H9 (cell line): ENCODE results near the gene ERH. TPM values are rescaled to one million over a fixed set of nuclear protein-coding genes. Genes with fewer than 3 reads are reported as not detected.
A peak's percentile ranks its signal among the peaks of the same experiment; 100 is the strongest.

Source experiments
- DNase-seq: peaks from one replicate; pipeline ENCODE4 v3.0.0-alpha.2; 2017
- H2AFZ ChIP-seq: one replicate; pipeline ENCODE4 v1.6.1; 2013; ENCODE audit warnings: mild to moderate bottlenecking, low read length, control low read depth, moderate library complexity
- H2AK5ac ChIP-seq: 2 replicates; pipeline ENCODE4 v1.6.1; 2013; ENCODE audit warnings: low read length, control low read depth, mixed read lengths; ENCODE audit not compliant: insufficient read length
- H2BK120ac ChIP-seq: one replicate; pipeline ENCODE4 v1.6.1; 2013; ENCODE audit warnings: low read depth, mild to moderate bottlenecking, low read length, control low read depth, inconsistent platforms; ENCODE audit not compliant: poor library complexity, severe bottlenecking
- H2BK12ac ChIP-seq: 2 replicates; pipeline ENCODE4 v1.6.1; 2013; ENCODE audit warnings: low read length, control low read depth, mixed read lengths, low read depth; ENCODE audit not compliant: insufficient read length
- H2BK15ac ChIP-seq: 2 replicates; pipeline ENCODE4 v1.6.1; 2013; ENCODE audit warnings: low read depth, low read length, control low read depth
- H2BK20ac ChIP-seq: one replicate; pipeline ENCODE4 v1.6.1; 2013; ENCODE audit warnings: low read depth, mild to moderate bottlenecking, low read length, control low read depth, inconsistent platforms; ENCODE audit not compliant: poor library complexity, severe bottlenecking
- H2BK5ac ChIP-seq: 2 replicates; pipeline ENCODE4 v1.6.1; 2013; ENCODE audit warnings: low read length, control low read depth, mixed read lengths; ENCODE audit not compliant: insufficient read length
- H3K14ac ChIP-seq: 2 replicates; pipeline ENCODE4 v1.6.1; 2013; ENCODE audit warnings: low read length, control low read depth; ENCODE audit not compliant: insufficient read depth
- H3K18ac ChIP-seq: 2 replicates; pipeline ENCODE4 v1.6.1; 2013; ENCODE audit warnings: low read depth, mild to moderate bottlenecking, mixed read lengths, low read length, control low read depth; ENCODE audit not compliant: insufficient read length
- H3K23ac ChIP-seq: 2 replicates; pipeline ENCODE4 v1.6.1; 2013; ENCODE audit warnings: low read length, control low read depth, mixed read lengths, low read depth; ENCODE audit not compliant: insufficient read length
- H3K23me2 ChIP-seq: 2 replicates; pipeline ENCODE4 v1.6.1; 2013; ENCODE audit warnings: low read depth, mild to moderate bottlenecking, mixed read lengths, low read length, control low read depth; ENCODE audit not compliant: insufficient read length, poor library complexity, severe bottlenecking
- H3K27ac ChIP-seq: 2 replicates; pipeline ENCODE4 v1.5.1; 2013; ENCODE audit warnings: low read length, control low read depth, mixed read lengths, low read depth; ENCODE audit not compliant: insufficient read length
- H3K27me3 ChIP-seq: 2 replicates; pipeline ENCODE4 v1.6.1; 2013; ENCODE audit warnings: low read length, control low read depth, inconsistent platforms; ENCODE audit not compliant: insufficient read depth
- H3K4ac ChIP-seq: 2 replicates; pipeline ENCODE4 v1.6.1; 2013; ENCODE audit warnings: low read depth, mild to moderate bottlenecking, control low read depth, inconsistent platforms, low read length, moderate library complexity
- H3K4me1 ChIP-seq: 2 replicates; pipeline ENCODE4 v1.6.1; 2013; ENCODE audit warnings: low read length, control low read depth, inconsistent platforms; ENCODE audit not compliant: insufficient read depth
- H3K4me2 ChIP-seq: 2 replicates; pipeline ENCODE4 v1.6.1; 2013; ENCODE audit warnings: low read length, control low read depth, mixed read lengths; ENCODE audit not compliant: insufficient read length, insufficient read depth
- H3K56ac ChIP-seq: 2 replicates; pipeline ENCODE4 v1.6.1; 2013; ENCODE audit warnings: low read depth, mild to moderate bottlenecking, mixed read lengths, low read length, control low read depth; ENCODE audit not compliant: insufficient read length
- H3K79me1 ChIP-seq: 2 replicates; pipeline ENCODE4 v1.6.1; 2013; ENCODE audit warnings: low read depth, mild to moderate bottlenecking, moderate library complexity, low read length, control low read depth, inconsistent platforms; ENCODE audit not compliant: insufficient read depth, poor library complexity, severe bottlenecking
- H3K79me2 ChIP-seq: 2 replicates; pipeline ENCODE4 v1.6.1; 2013; ENCODE audit warnings: low read length, control low read depth, inconsistent platforms; ENCODE audit not compliant: insufficient read depth
- H3K9ac ChIP-seq: 2 replicates; pipeline ENCODE4 v1.6.1; 2013; ENCODE audit warnings: low read length, control low read depth, mixed read lengths; ENCODE audit not compliant: insufficient read length; ENCODE audit errors: extremely low read depth
- H3K9me3 ChIP-seq: one replicate; pipeline ENCODE4 v1.6.1; 2013; ENCODE audit warnings: low read depth, low read length, inconsistent platforms; ENCODE audit not compliant: control insufficient read depth
- H3T11ph ChIP-seq: one replicate; pipeline ENCODE4 v1.6.1; 2013; ENCODE audit warnings: mild to moderate bottlenecking, low read length, control low read depth, inconsistent platforms
- H4K20me1 ChIP-seq: one replicate; pipeline ENCODE4 v1.6.1; 2013; ENCODE audit not compliant: control insufficient read depth, insufficient read length, insufficient read depth
- H4K5ac ChIP-seq: 2 replicates; pipeline ENCODE4 v1.6.1; 2013; ENCODE audit warnings: low read depth, mild to moderate bottlenecking, mixed read lengths, low read length, control low read depth; ENCODE audit not compliant: insufficient read length
- H4K8ac ChIP-seq: replicated peaks from 2 replicates; pipeline ENCODE4 v1.6.1; 2013; ENCODE audit warnings: low read length, control low read depth, mixed read lengths, low read depth; ENCODE audit not compliant: insufficient read length
- H4K91ac ChIP-seq: 2 replicates; pipeline ENCODE4 v1.6.1; 2013; ENCODE audit warnings: low read depth, mild to moderate bottlenecking, moderate library complexity, mixed read lengths, low read length, control low read depth; ENCODE audit not compliant: insufficient read length
- H3K27ac Mint-ChIP-seq, 3 experiments: 2 replicates in 2 of 3; 3 replicates in 1 of 3; pipeline ENCODE4 v1.8.0; 2020 to 2021; ENCODE audit warnings: mixed read lengths in 3 of 3, mild to moderate bottlenecking in 1 of 3, moderate library complexity in 1 of 3
- H3K27me3 Mint-ChIP-seq: 2 replicates; pipeline ENCODE4 v1.8.0; 2021; ENCODE audit warnings: low read depth, mild to moderate bottlenecking, moderate library complexity, mixed read lengths
- H3K36me3 Mint-ChIP-seq, 3 experiments: 2 replicates in 2 of 3; 3 replicates in 1 of 3; pipeline ENCODE4 v1.8.0; 2020 to 2021; ENCODE audit warnings: low read depth in 3 of 3, mixed read lengths in 3 of 3; ENCODE audit not compliant: insufficient read depth in 1 of 3
- H3K4me1 Mint-ChIP-seq, 2 experiments: 2 replicates each; pipeline ENCODE4 v1.8.0; 2020; ENCODE audit warnings: mixed read lengths in 2 of 2
- H3K4me3 Mint-ChIP-seq, 2 experiments: 2 replicates in 1 of 2; 3 replicates in 1 of 2; pipeline ENCODE4 v1.8.0; 2020 to 2021; ENCODE audit warnings: mild to moderate bottlenecking in 2 of 2, mixed read lengths in 2 of 2, moderate library complexity in 1 of 2
- H3K9me3 Mint-ChIP-seq, 2 experiments: 2 replicates in 1 of 2; 3 replicates in 1 of 2; pipeline ENCODE4 v1.8.0; 2020; ENCODE audit warnings: mild to moderate bottlenecking in 2 of 2, mixed read lengths in 2 of 2, moderate library complexity in 1 of 2
- WGBS: extraction: QIAGEN DNeasy Blood & Tissue Kit; methylation state at CpG from one replicate; pipeline ENCODE4 v1.1.7; 2013; ENCODE audit warnings: missing lambda C conversion rate, low lambda C conversion rate, mixed read lengths; ENCODE audit not compliant: insufficient read length; ENCODE audit errors: extremely low coverage; 5-methylcytosine and 5-hydroxymethylcytosine counted together
- total RNA-seq: library from RNA; stranded (reverse); gene quantifications from 2 replicates; pipeline ENCODE4 v1.2.1, GENCODE V29; 2021
- TF ChIP-seq, protein P1 (sequence below): fragments of 200-600 bp; sonication (generic); conservative IDR thresholded peaks from 3 replicates; pipeline ENCODE4 v1.8.0; 2021; ENCODE audit warnings: antibody characterized with exemption, mild to moderate bottlenecking

Gene ERH
- total RNA-seq, 1 experiment from 2014 or later: 443 TPM

GRCh38 chr14:69439521-69440270 lies 41.6 kb upstream of the ERH start:
- Mint-ChIP-seq H3K27ac (peak overlapping the region; percentile 9 to 82 (median 11); a peak in 5 of 7 replicates), H3K27me3 (no peaks in the 10 kb centered on the region), H3K9me3 (no peaks in the 10 kb centered on the region), H3K36me3 (peaks cover 0 to 6% (median 3%) of the 10 kb centered on the region in 3 experiments; a peak in 6 of 7 replicates), H3K4me3 (no peak overlapping the region), H3K4me1 (peaks cover 17 to 18% of the 10 kb centered on the region in 2 experiments)
- H3K9me3 ChIP-seq: no peaks in the 10 kb centered on the region
- no peaks in the 10 kb centered on the region for H3K23me2 ChIP-seq
- H3K23ac ChIP-seq: no peak overlapping the region
- no peaks in the 10 kb centered on the region for H3K79me2 ChIP-seq
- no peak overlapping the region for H3K18ac ChIP-seq
- no CpG with 5 or more reads among the region's 12 CpGs for WGBS
- H2BK20ac ChIP-seq: no peak overlapping the region
- TF ChIP-seq, protein P1, sequence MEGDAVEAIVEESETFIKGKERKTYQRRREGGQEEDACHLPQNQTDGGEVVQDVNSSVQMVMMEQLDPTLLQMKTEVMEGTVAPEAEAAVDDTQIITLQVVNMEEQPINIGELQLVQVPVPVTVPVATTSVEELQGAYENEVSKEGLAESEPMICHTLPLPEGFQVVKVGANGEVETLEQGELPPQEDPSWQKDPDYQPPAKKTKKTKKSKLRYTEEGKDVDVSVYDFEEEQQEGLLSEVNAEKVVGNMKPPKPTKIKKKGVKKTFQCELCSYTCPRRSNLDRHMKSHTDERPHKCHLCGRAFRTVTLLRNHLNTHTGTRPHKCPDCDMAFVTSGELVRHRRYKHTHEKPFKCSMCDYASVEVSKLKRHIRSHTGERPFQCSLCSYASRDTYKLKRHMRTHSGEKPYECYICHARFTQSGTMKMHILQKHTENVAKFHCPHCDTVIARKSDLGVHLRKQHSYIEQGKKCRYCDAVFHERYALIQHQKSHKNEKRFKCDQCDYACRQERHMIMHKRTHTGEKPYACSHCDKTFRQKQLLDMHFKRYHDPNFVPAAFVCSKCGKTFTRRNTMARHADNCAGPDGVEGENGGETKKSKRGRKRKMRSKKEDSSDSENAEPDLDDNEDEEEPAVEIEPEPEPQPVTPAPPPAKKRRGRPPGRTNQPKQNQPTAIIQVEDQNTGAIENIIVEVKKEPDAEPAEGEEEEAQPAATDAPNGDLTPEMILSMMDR: no peak
- H2BK120ac ChIP-seq: no peak overlapping the region
- peak; percentile 56 for DNase-seq
- no peaks in the 10 kb centered on the region for H3K79me1 ChIP-seq
- H4K5ac ChIP-seq: no peak overlapping the region
- H4K20me1 ChIP-seq: no peaks in the 10 kb centered on the region
- H3K4ac ChIP-seq: no peak overlapping the region
- no peak overlapping the region for H3K4me2 ChIP-seq
- no peak overlapping the region for H2BK12ac ChIP-seq
- H3K27me3 ChIP-seq: no peaks in the 10 kb centered on the region
- no peak overlapping the region for H4K8ac ChIP-seq
- H2AFZ ChIP-seq: no peak overlapping the region
- no peaks in the 10 kb centered on the region; the same call in 1 of the 2 replicates for H3K4me1 ChIP-seq
- H2BK5ac ChIP-seq: no peak overlapping the region
- H3K27ac ChIP-seq: no peak overlapping the region
- H2BK15ac ChIP-seq: no peak overlapping the region
- H2AK5ac ChIP-seq: no peak overlapping the region
- H3K14ac ChIP-seq: no peak overlapping the region
- no peak overlapping the region for H4K91ac ChIP-seq
- no peak overlapping the region for H3T11ph ChIP-seq
- H3K56ac ChIP-seq: no peak overlapping the region
- no peak overlapping the region for H3K9ac ChIP-seq
